ENCODE measurements around the gene ATOH7.
A peak's percentile ranks its signal among the peaks of the same experiment; 100 is the strongest.
"Not testable (repeated sequence)": the region's sequence is repeated elsewhere in the genome, so short reads cannot be mapped to it uniquely, and the experiment has no call there.

The ATOH7 gene

DNA sequence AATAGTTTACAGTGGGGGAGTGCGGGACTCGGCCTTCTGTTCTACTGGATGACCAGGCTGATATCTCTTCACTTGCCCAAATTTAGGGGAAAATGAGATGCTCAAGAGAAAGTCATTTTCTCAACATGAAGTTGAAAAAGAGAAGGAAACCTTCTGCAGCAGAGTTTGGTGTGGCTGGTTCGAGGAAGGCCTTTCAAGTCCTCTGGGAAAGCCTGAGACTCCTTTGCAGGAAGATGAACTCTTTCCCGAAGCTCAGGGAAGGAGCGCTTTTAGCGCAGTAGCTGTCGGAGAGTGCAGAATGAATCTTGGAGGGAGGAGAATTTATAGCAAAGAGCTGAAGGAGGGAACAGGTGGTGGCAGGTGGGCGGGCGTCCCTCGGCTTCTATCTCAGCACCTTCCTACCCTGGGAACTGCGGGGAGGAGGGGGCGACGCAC is at the start of gene ATOH7:
Gene ATOH7, minus strand, starts transcription at position 297 of the 435 bp plus-strand sequence. CDS start 436 bp downstream, outside the sequence.
- no peak for DNase-seq

DNA sequence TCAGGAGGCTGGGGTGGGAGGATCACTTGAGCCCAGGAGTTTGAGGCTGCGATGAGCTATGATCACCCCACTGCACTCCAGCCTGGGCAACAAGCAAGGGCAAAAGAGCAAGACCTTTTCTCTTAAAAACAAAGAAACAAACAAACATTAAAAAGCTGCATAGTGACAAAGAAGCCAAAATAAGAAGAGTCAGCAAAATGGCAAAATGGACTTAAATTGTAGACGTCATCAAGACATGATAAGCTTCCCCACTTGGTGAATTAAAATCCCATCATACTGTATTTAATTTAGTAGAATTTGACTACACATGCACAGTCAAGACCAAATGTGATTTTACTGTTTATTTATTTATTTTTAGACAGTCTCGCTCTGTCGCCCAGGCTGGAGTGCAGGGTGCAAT is 48.8 kb upstream of the ATOH7 start:
- no peak for DNase-seq

DNA sequence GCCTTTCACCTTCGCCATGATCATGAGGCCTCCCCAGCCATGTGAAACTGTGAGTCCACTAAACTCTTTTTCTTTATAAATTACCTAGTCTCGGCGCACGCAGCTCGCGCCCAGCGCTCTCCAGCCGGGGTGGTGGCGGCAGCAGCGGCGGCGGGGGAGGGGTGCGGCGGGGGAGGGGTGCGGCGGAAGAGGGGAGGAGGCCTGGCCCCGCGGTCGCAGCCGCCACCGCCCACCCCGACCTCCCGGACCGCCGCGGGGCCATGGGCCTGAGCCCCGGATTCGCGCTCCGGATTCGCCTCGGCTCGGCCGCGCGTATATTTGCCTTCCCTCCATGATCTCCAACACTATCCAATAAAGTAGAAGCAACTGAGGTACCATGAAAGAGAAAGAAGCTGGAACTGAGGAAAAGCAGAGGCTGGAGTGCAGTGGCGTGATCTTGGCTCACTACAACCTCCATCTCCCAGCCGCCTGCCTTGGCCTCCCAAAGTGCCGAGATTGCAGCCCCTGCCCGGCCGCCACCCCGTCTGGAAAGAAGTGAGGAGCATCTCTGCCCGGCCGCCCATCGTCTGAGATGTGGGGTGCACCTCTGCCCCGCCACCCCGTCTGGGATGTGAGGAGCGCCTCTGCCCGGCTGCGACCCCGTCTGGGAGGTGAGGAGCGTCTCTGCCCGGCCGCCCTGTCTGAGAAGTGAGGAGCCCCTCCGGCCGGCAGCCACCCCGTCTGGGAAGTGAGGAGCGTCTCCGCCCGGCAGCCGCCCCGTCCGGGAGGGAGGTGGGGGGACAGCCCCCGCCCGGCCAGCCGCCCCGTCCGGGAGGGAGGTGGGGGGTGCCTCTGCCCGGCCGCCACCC is 47.2 kb upstream of the ATOH7 start:
- DNase-seq = not testable (repeated sequence)

DNA sequence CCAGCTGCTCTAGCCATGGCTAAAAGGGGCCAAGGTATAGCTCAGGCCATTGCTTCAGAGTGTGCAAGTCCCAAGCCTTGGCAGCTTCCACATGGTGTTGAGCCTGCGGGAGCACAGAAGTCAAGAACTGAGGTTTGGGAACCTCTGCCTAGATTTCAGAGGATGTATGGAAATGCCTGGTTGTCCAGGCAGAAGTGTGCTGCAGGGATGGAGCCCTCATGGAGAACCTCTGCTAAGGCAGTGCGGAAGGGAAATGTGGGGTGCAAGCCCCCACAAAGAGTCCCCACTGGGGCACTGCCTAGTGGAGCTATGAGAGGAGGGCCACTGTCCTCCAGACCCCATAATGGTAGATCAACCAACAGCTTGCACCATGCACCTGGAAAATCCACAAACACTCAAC is 45.9 kb upstream of the ATOH7 start:
- DNase-seq = not testable (repeated sequence)

DNA sequence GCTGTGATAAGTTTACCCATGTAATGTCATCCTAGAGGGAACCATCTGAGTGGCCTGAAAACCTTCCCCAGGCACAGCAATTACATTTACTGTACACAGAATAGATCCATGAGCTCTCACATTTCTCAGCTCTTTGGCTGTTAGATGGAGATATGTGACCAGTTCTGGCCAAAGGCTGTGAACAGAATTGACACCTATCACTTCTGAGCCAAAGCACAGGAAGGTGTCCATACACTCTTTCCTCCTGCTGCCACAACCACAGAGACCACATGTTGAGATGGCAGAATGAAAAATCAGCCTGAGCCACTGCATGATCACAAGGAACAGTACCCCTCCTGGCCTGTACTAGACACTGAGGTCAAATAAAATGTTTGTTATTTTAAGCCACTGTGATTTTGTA is 44.3 kb upstream of the ATOH7 start:
- no peak for DNase-seq

DNA sequence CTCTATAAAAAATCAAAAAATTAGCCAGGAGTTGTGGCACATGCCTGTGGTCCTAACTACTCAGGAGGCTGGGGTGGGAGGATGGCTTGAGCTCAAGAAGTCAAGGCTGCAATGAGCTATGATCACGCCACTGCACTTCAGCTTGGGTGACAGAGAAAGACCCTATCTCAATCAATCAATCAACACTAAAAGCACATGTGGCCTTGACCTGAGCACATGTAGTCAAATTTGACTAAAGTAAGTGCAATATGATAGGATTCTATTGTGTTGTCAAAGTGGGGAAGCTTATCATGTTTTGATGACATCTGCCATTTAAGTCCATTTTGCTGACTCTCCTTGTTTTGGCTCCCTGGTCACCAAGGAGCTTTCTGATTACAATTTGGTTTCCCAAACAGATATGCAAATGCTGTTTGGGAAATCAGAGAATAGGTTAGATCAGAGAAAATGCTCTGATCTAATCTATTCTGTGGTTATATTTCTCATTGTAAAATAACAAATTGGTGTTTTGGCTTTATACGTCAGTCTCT is 43.8 kb upstream of the ATOH7 start:
- DNase-seq = no peak

DNA sequence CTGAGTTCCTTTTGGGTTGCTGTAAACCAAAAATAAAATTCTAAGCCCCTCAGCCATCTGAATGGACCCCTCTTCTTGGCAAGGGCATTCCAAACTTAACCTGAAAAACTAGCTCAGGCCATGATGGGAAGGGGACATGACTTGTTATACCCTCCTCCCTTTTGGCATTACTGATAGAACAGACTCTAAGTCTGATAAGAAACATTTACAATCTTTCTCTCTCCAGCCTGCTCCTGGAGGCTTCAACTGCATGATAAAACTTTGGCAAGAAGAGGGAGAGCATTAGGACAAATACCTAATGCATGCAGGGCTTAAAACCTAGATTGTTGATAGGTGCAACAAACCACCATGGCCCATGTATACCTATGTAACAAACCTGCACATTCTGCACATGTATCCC is 40.9 kb upstream of the ATOH7 start:
- no peak for DNase-seq

DNA sequence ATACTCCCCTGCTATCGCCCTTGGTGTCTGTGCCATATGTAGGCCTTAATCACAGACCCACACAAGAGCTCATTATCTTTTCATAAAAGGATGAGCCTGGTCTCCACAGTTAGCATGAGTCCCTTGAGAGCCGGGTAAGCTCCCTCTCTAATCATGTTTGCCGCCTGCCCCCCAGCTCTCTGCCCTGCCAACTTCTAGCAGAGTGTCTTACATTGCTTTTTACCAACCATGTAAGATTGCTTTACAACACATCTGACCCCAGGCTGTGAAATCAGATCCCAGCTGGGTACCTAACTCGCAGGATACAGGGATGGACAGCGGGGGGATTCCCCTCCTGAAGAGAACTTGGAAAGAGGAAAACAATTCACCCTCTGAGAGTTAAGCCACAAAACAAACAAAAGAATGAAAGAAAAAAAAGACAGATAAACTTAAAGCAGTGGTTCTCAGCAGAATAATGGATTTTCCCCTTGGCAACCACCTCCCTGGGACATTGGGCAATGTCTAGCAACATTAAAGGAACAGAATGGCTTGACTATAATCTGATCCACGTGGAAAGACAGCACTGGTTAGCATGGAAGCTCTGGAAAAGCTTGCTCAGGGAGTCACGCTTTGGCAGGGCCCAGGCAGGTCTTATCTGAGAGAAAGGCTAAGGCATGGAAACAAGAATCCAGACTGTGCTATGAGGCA is 39.4 kb upstream of the ATOH7 start:
- no peak for DNase-seq

DNA sequence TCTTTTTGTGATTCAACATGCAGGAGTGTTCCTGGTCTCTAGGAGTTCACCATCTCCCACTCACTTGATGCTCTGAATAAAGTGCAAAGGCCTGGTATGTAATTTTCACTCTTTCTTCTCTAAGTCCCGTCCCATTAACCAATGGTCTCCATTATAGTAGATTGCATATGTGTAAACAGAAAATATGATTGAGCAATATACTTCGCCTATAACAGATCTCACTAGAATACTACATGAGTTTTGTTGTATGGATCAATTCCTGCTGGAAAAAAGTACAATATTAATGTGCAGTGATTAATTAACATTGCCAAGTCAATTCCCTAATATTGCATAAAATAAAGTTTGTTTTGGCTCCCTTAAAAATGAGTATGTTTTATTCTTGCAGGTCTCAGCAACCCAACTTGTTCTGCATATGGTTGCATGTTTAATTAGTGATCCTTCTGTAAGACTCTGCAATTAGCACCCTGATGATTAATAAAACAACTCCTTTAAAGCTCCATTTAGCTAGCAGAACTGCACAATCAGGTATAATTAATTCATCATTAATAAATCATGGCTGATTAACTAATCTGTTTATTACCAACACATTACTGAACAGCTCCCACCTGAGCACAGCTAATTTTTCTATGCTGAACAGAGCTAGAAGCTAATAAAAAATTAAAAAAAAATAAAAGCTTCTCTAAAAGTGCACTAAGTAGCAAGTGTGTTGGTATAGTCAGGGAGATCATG is 37.8 kb upstream of the ATOH7 start:
- no peak for DNase-seq

DNA sequence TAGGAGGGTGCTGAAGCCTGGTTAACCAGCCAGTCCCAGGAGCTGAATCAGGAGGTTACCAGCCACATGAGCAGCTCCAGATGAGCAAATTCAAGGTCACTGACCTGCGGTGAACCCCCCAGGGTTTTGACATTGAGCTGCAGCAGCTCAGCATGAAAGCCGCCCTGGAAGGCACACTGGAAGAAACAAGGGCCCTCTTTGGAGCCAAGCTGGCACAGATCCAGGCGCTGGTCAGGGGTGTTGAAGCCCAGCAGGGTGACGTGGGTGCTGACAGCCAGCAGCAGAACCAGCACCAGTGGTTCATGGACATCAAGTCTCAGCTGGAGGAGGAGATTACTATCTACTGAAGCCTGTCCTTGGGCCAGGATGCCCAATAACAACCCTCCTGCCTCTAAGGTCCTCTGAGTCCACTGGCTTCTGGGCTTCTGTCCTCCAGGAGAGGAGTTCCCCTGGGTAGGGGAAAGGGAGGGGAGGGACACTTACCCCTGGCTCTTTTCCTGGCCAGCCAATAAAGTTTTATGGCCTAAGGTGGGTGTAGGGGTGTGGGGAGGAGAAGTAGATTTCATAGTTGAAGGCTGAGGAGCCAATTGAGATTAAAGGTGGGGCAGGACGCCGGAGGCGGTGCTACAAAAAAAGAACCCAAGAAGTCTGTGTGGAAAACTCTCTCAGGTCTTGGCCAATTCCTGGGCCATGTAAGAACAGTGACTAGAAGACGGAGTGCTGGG is 29.4 kb upstream of the ATOH7 start:
- DNase-seq = no peak

DNA sequence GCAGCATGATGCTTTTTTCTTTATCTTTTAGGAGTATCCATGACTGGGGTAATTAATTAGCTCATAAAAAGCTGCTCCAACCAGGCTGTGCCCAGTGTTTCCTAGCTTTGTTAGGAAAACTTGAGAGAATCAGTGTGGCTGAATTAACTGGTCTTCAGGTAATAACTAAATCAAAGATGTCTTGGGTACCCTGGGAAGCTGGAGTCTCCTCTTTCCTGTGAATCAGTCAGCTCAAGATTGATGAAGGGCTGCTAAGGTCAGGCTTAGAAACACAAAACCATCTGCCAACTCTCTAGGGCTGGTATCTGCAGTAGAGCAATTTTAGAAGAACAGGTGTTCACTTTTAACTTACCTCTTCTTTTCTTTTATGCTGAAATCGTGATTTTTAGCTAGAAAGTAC is 21.4 kb upstream of the ATOH7 start:
- no peak for DNase-seq

DNA sequence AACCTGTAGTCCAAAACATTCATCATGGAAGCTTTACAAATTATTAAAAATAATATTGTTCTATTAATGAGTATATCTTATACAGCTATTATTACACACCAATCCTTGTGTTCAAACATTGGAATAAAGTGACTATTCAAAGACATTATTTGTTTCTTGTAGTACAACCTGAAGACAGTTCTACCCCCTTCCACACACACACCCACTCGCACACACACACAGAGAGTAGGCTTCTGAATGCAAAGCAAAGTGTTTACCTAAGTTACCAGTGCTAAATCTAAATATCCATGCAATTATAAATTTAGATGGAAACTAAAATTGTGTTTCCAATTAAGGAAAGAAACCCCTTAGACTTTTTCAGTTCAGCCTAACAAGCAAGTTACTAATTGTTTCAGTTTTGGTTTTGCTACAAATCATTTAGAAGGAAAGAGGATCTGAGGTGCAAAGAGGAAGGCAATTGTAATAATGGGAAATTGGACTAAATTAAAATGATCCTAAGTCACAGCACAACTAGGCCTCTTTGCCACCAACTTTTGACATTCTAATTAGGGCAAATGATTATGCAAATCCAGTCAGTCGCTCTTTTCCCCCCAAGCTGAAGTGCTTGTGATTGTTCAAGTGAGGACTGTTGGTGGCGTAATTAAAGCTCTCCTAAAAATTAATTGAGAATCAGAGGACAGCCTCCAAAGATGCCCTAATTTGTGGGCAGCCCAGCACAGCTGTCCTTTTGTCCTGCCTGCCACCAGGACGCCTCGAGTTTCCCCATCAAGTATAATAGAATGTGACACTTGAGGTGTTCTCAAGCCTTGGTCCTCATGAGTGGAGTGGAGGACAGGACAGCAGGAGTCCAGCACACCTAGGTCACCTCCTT is 19.9 kb upstream of the ATOH7 start:
- DNase-seq = peak; percentile 67

DNA sequence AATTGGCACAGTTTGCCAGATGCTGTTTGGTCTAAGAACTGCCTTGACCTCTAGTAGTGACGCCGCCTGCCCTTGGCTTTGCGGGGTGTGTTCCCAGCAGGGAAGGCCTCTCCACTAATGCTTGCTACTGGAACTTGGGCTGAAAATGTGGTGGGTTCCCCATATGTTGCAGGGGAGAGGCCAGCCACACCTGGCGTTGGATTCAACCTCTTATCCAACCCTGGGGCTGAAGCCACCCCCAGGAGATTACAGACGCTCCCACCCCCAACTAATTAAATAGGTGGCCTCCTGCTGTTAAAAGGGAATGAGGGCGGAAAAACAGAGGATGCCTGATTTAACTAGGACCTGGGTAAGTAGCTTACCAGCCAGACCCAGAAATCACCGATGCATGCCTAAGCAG is 19.2 kb upstream of the ATOH7 start:
- DNase-seq = no peak

DNA sequence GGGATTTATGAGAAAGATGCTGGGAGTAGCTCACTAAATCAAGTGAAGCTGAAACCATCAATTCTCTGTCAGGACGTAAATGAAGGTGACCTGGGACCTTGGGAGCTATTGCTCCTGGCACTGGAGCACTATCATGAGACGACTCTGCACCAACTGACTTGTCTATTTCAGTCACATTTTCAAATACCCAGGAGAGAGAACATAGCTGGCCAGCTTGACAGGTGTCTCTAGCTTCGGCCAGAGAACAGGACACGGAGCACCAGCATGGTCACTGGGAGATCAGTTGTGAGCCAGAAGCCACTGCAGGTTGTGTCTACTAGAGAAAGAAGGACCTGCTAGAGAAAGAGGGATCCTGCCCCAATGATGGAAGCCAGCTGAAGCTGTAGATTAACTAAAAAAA is 17.4 kb upstream of the ATOH7 start:
- no peak for DNase-seq

DNA sequence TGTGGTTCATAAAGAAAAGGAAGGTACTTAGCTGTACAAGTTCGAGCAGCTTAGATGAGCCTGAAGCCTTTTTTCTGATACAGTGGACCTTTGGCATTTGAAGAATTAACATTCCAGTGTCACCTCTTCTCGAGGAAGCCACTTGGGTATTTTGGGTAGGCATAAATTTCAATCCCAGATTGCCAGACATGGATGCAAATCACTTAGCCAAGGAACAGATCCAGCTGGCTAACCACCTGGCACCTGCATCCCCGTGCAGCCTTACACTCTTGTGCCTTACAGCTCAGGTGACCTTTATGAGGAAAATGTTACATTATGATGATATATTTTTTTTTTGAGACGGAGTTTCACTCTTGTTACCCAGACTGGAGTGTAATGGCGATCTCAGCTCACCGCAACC is 16.0 kb upstream of the ATOH7 start:
- no peak for DNase-seq

DNA sequence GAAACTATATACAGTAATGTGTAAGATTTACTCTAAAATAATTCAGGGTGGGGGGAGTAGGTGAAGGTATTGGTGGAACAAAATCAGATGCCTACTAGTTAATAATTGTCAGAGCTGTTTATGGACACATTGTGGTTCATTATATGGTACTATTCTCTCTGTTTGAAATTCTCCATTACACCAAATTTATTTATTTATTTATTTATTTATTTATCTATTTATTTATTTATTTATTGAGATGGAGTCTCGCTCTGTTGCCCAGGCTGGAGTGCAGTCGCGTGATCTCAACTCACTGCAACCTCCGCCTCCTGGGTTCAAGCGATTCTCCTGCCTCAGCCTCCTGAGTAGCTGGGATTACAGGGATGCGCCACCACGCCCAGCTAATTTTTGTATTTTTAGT is 14.5 kb upstream of the ATOH7 start:
- not testable (repeated sequence) for DNase-seq

DNA sequence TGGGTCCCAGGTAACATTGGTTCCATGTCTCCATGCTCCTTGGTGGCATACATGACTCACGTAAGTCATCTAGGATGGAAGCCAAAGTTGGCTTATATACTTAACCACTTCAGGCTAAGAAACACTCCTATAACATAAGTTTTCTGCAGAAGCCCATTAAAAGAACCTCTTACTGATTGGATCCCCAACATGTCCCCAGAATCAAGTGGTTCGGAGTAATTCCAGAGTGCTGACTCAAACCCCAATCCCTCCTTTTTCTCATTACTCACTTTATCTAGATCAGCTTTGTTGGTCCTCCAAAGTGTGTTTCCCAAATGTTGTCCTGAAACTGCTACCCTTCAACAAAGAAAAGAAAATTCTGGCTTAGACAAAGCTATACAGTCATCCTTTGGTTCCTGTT is 10.1 kb upstream of the ATOH7 start:
- DNase-seq = no peak

DNA sequence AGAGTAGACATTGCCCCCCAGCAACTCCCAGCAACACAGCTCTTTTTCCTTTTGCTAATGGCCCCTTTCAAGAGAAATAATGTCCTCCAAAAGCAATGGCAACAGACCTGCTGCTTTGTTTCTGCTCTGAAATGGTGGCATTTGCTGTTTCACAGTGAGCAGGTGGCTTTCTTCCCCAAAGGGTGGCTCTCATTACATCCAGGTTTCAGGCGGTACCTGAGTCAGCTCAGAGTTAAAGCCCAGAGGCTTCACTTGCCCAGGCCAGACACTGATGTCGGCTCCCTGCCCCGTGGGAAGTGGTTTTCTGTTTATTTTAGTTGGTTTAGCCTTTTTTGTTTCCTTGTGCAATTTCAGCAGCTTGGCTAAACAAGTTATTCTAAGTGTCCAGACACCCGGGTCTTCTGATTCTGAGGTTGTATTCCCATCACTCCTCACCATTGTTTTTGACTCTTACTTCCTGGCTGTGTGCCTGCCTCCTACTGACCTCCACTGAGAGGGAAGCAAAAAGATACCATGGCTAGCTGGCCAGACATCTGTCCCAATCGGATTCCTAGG is 7.8 kb upstream of the ATOH7 start:
- DNase-seq = no peak

DNA sequence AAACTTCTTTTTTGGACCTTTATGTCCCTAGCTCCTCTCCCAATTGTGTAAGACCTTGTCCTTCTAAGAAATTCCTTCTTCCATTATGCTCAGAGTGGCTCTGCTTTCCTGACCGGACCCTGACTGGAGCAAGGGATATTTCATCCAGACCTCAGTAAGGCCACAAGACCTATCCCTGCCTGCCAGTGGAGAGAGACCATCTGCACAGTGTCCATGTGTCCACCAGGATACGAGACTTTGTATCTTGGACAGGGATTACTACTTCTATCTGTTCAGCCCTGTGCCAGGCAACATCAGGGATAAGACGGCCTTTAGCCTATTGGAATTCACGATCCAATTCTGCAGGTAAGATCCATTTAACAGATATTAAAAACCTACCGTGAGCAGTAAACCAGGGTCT is 7.2 kb upstream of the ATOH7 start:
- DNase-seq = no peak

DNA sequence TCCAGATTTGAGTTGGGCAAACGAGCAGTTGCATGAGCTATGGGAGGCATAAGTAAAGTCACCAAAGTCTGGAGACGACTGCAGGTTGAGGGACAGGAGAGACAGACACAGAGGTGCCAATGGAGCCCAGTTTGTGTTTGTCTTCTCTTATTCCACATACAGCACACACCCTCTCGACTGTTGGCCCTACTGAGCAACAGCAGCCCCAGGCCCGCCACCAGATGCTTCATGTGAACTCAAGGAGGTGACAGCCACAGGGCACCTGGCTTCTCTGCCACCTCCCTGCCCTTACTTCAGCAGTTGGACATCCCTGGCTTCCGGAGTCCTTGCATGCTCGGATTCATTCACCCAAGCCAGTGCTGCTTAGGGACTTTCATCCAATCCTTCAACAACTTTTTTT is 6.5 kb upstream of the ATOH7 start:
- DNase-seq = no peak

DNA sequence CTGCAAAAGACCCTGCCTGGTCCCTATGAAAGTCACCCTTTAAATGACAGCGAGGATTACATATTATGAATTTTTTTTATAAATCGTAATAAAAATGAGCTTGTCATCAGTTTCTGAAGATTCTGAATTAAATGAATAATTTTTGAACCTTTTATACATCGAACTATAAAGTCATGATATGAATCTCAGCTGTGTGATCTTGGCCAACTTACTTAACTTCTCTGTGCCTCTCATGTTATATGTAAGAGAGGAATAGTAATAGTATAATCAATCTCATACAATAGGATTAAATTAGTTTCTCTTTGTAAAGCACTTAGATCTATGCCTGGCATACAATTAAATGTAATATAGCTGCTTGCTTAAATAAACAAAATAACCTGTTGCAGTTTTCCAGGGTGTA is 5.3 kb upstream of the ATOH7 start:
- DNase-seq = no peak

Data from inflammatory macrophage treated with lipopolysaccharide for 4 hours (primary cell).